ENCODE measurements around the gene PRDM16. TPM values are rescaled to one million over a fixed set of nuclear protein-coding genes. Genes with fewer than 3 reads are reported as not detected.
A peak's percentile ranks its signal among the peaks of the same experiment; 100 is the strongest.

Gene PRDM16
- polyA plus RNA-seq, 1 donor from 2014 or later, result 0.21 TPM

DNA sequence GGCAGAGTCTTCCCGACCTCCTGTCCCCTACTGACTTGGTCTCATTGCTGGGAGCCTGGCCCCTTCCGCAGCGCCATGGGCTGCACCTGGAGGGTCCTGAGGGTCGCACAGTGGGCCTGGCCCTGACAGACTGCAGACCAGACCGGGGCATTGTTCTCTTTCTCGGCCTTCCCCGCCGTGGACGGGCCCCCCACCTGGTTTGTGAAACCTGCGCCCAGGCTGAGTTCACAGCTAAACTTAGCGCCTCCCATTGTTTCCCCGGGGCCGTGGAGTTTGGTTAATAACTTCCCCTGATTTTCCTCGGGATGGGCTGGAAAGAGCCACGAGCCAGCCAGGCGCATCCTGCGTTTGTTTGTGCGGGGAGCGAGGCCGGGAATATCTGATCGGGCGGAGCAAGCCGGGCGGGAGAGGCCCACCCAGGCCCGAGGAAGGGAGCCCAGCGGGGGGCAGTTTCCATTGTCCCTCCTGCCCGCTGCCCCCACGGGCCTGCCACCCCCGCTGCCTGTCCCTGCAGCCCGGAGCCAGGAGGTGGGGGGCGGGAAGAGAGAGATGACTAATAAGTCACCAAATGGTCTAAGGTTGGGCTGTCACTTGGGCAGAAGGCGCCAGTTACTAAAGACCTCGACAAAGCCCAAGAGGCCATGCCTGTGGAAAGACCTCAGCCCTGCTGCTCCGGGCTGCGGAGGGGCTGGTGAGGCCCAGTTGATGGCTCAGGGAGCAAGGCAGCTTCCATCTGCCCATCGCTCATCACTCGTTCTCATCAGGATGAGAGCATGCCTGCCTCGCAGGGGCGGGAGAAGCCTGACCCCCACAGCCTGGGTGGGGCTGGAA is 346.5 kb downstream of the PRDM16 start:
- no peaks in the 10 kb centered on the region for H3K9me2 ChIP-seq (ENCODE audit: insufficient read depth, low read length)
- no peak overlapping the region for H3K27ac ChIP-seq (ENCODE audit: low read length)
- H4K20me1 ChIP-seq (ENCODE audit: insufficient read depth), result no peaks in the 10 kb centered on the region
- peaks cover 5% of the 10 kb centered on the region for H3K9me3 ChIP-seq (ENCODE audit: low read length)
- no peak overlapping the region for H3K4me3 ChIP-seq (ENCODE audit: low read length)
- no peak overlapping the region for H3K4me2 ChIP-seq (ENCODE audit: low read length)
- TF ChIP-seq POLR2AphosphoS5 (IDR thresholded peaks at IDR 0.05), result no peak
- TF ChIP-seq EZH2 (IDR thresholded peaks at IDR 0.05; ENCODE audit: borderline replicate concordance, insufficient read depth, low read length, poor library complexity, severe bottlenecking), result no peak
- TF ChIP-seq MXI1 (conservative IDR thresholded peaks at IDR 0.05; ENCODE audit: poor library complexity, severe bottlenecking), result no peak
- TF ChIP-seq EP300 (conservative IDR thresholded peaks at IDR 0.05; ENCODE audit: poor library complexity, severe bottlenecking), result no peak
- no peak for TF ChIP-seq TAF1 (IDR thresholded peaks at IDR 0.05; ENCODE audit: low read depth)
- TF ChIP-seq, protein P1, sequence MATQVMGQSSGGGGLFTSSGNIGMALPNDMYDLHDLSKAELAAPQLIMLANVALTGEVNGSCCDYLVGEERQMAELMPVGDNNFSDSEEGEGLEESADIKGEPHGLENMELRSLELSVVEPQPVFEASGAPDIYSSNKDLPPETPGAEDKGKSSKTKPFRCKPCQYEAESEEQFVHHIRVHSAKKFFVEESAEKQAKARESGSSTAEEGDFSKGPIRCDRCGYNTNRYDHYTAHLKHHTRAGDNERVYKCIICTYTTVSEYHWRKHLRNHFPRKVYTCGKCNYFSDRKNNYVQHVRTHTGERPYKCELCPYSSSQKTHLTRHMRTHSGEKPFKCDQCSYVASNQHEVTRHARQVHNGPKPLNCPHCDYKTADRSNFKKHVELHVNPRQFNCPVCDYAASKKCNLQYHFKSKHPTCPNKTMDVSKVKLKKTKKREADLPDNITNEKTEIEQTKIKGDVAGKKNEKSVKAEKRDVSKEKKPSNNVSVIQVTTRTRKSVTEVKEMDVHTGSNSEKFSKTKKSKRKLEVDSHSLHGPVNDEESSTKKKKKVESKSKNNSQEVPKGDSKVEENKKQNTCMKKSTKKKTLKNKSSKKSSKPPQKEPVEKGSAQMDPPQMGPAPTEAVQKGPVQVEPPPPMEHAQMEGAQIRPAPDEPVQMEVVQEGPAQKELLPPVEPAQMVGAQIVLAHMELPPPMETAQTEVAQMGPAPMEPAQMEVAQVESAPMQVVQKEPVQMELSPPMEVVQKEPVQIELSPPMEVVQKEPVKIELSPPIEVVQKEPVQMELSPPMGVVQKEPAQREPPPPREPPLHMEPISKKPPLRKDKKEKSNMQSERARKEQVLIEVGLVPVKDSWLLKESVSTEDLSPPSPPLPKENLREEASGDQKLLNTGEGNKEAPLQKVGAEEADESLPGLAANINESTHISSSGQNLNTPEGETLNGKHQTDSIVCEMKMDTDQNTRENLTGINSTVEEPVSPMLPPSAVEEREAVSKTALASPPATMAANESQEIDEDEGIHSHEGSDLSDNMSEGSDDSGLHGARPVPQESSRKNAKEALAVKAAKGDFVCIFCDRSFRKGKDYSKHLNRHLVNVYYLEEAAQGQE (IDR thresholded peaks at IDR 0.05; ENCODE audit: borderline replicate concordance), result no peak
- TF ChIP-seq, protein P2, sequence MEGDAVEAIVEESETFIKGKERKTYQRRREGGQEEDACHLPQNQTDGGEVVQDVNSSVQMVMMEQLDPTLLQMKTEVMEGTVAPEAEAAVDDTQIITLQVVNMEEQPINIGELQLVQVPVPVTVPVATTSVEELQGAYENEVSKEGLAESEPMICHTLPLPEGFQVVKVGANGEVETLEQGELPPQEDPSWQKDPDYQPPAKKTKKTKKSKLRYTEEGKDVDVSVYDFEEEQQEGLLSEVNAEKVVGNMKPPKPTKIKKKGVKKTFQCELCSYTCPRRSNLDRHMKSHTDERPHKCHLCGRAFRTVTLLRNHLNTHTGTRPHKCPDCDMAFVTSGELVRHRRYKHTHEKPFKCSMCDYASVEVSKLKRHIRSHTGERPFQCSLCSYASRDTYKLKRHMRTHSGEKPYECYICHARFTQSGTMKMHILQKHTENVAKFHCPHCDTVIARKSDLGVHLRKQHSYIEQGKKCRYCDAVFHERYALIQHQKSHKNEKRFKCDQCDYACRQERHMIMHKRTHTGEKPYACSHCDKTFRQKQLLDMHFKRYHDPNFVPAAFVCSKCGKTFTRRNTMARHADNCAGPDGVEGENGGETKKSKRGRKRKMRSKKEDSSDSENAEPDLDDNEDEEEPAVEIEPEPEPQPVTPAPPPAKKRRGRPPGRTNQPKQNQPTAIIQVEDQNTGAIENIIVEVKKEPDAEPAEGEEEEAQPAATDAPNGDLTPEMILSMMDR (IDR thresholded peaks at IDR 0.05; ENCODE audit: poor library complexity, severe bottlenecking), result no peak
- TF ChIP-seq SMC3 (conservative IDR thresholded peaks at IDR 0.05; ENCODE audit: poor library complexity), result no peak
- no peak for TF ChIP-seq RAD21 (conservative IDR thresholded peaks at IDR 0.05)
- no peaks in the 10 kb centered on the region for H3K27me3 ChIP-seq (ENCODE audit: insufficient read depth, low read depth, low read length)
- H2AFZ ChIP-seq (ENCODE audit: low read depth, low read length), result no peak overlapping the region
- H3F3A ChIP-seq (ENCODE audit: insufficient read depth, low read length, poor library complexity, severe bottlenecking), result no peaks in the 10 kb centered on the region
- H3K36me3 ChIP-seq (ENCODE audit: insufficient read depth, low read length), result no peaks in the 10 kb centered on the region
- H3K9ac ChIP-seq (ENCODE audit: low read length), result no peak overlapping the region
- H3K79me2 ChIP-seq (replicated peaks; ENCODE audit: insufficient read depth, low read length), result no peaks in the 10 kb centered on the region

DNA sequence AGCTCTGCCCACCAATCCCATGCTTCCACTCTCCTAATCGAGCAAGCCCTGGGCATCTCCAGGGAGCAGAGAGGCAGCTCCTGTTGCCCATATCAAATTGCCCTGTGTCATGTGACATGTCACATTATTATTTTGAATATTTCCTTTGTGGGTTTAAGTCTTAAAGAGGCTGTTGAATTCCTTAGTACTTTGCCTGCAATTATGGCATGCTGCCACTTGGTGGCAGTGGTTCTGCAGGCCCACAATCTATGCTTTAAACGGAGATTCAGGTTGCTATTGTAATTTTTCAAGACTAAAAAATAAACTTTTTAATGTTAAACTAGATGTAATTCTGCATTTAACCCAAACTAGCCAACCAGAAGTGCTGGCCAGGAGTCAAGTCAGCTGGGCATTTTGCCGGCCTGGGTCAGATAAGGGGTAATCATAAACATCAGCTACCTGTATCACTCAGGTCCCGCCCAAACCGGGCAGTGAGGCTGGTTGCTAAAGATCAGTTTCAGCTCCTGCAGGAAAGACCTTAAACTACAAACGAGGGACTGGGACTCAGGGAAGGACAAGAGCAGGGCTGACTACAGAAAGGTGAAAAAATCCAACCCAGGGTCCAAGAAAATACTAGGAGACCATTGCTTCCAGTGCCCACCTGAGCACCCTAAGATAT is 348.2 kb downstream of the PRDM16 start:
- H3K9ac ChIP-seq (ENCODE audit: low read length), result no peak overlapping the region
- no peak overlapping the region for H3K4me3 ChIP-seq (ENCODE audit: low read length)
- no peaks in the 10 kb centered on the region for H3K9me2 ChIP-seq (ENCODE audit: insufficient read depth, low read length)
- H3K4me2 ChIP-seq (ENCODE audit: low read length), result no peak overlapping the region
- H3K27me3 ChIP-seq (ENCODE audit: insufficient read depth, low read depth, low read length), result no peaks in the 10 kb centered on the region
- no peaks in the 10 kb centered on the region for H4K20me1 ChIP-seq (ENCODE audit: insufficient read depth)
- H3F3A ChIP-seq (ENCODE audit: insufficient read depth, low read length, poor library complexity, severe bottlenecking), result no peaks in the 10 kb centered on the region
- H2AFZ ChIP-seq (ENCODE audit: low read depth, low read length), result no peak overlapping the region
- no peak overlapping the region for H3K27ac ChIP-seq (ENCODE audit: low read length)
- no peaks in the 10 kb centered on the region for H3K36me3 ChIP-seq (ENCODE audit: insufficient read depth, low read length)
- H3K79me2 ChIP-seq (replicated peaks; ENCODE audit: insufficient read depth, low read length), result no peaks in the 10 kb centered on the region
- peaks cover 5% of the 10 kb centered on the region for H3K9me3 ChIP-seq (ENCODE audit: low read length)
- TF ChIP-seq POLR2AphosphoS5 (IDR thresholded peaks at IDR 0.05), result no peak
- TF ChIP-seq, protein P2 (IDR thresholded peaks at IDR 0.05; ENCODE audit: poor library complexity, severe bottlenecking), result peak; percentile 35
- TF ChIP-seq MXI1 (conservative IDR thresholded peaks at IDR 0.05; ENCODE audit: poor library complexity, severe bottlenecking), result no peak

Data from neural cell (in vitro differentiated cells).